Cardiac muscle cell (in vitro differentiated cells and primary cell): ENCODE results near the gene NAA38. TPM values are rescaled to one million over a fixed set of nuclear protein-coding genes. Genes with fewer than 3 reads are reported as not detected.

Experiments
- DNase-seq, 2 donors: peaks; one replicate each; pipeline versions ENCODE4 v3.0.0 to v3.0.0-alpha.2; 2010 to 2017; ENCODE audit warnings: low read depth in 1 of 2, low spot score in 1 of 2
- H3K27ac ChIP-seq: fragments of 200-600 bp; sonication (generic); 2 replicates; pipeline ENCODE4 v1.5.1; 2016
- H3K27me3 ChIP-seq: fragments of 200-600 bp; sonication (generic); 2 replicates; pipeline ENCODE4 v1.6.0; 2016; ENCODE audit warnings: control low read depth
- H3K36me3 ChIP-seq: fragments of 200-600 bp; sonication (generic); 2 replicates; pipeline ENCODE4 v1.5.1; 2016; ENCODE audit warnings: control low read depth
- H3K4me1 ChIP-seq: fragments of 200-600 bp; sonication (generic); 2 replicates; pipeline ENCODE4 v1.8.1; 2017; ENCODE audit warnings: low read depth, mild to moderate bottlenecking, mixed run types
- H3K4me3 ChIP-seq: fragments of 200-600 bp; sonication (generic); 2 replicates; pipeline ENCODE4 v1.5.1; 2016; ENCODE audit warnings: mild to moderate bottlenecking
- H3K9me3 ChIP-seq: fragments of 200-600 bp; sonication (generic); 2 replicates; pipeline ENCODE4 v1.5.1; 2017; ENCODE audit warnings: low read depth, mild to moderate bottlenecking, control low read depth
- CTCF ChIP-seq: IDR thresholded peaks from 2 replicates; pipeline ENCODE4 v1.5.1; 2012; ENCODE audit warnings: low read depth, mild to moderate bottlenecking, low read length
- polyA plus RNA-seq: library from polyadenylated mRNA; unstranded; fragments of >200 nt; fragmentation: Nextera tagmentation; extraction: Ambion mirVana; gene quantifications from 2 replicates; pipeline ENCODE4 v1.2.1, GENCODE V29; 2016
- total RNA-seq: library from RNA; depleted of rRNA; stranded (reverse); fragments of >200 nt; gene quantifications from 2 replicates; pipeline ENCODE4 v1.2.3, GENCODE V29; 2016

Gene NAA38, protein sequence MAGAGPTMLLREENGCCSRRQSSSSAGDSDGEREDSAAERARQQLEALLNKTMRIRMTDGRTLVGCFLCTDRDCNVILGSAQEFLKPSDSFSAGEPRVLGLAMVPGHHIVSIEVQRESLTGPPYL
- total RNA-seq: 107 and 130 TPM in 2 replicates
- polyA plus RNA-seq: 158 and 168 TPM in 2 replicates

DNA sequence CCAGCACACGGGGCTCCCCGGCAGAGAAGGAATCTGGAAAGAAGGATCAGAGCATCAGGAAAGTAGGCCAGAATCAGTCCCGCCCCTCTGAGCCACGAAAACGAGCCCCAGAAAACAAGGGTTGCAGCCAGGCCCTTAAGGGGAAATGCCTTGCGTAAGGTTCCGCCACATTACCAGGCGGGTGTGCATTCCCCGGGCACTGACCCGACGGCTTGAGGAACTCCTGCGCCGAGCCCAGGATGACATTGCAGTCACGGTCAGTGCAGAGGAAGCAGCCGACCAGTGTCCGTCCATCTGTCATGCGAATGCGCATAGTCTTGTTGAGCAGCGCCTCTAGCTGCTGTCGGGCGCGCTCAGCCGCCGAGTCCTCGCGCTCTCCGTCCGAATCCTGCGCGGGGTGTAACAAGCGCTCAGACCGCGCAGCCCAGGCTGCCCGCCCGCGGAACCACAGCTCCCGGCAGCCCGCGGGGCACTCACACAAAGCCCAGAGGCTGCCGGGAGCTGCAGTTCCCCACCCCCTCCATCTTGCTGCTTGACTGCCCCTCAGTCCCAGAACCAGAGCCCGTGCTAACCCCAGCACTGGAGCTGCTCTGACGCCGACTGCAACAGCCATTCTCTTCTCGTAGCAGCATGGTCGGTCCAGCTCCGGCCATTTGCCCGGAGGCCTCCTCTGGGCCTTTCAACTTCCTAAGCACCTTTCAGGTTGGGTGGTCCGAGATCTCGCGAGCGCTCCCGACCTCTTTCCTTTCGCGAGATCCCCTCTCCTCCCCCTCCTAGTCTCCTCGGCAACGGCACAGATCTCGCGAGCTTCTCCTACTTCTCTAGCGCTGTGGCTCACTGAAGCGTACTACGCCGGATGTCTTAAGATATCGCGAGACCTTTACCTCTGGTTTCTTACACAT, at the start of gene NAA38:
NAA38 (minus strand) TSS at position 749 of the 902 bp plus-strand sequence; CDS start at position 653, 96 bp downstream.
- Histone ChIP-seq H3K27ac (peak within 1 kb of the TSS; percentile 87), H3K36me3 (peaks cover 5% of the 10 kb centered on the region), H3K27me3 (no peaks in the 10 kb centered on the region), H3K4me3 (peak within 1 kb of the TSS; percentile 58), H3K9me3 (no peaks in the 10 kb centered on the region), H3K4me1 (peaks cover 27% of the 10 kb centered on the region)
- DNase-seq: peak; percentile 99
- peak; percentile 37 for TF ChIP-seq CTCF

DNA sequence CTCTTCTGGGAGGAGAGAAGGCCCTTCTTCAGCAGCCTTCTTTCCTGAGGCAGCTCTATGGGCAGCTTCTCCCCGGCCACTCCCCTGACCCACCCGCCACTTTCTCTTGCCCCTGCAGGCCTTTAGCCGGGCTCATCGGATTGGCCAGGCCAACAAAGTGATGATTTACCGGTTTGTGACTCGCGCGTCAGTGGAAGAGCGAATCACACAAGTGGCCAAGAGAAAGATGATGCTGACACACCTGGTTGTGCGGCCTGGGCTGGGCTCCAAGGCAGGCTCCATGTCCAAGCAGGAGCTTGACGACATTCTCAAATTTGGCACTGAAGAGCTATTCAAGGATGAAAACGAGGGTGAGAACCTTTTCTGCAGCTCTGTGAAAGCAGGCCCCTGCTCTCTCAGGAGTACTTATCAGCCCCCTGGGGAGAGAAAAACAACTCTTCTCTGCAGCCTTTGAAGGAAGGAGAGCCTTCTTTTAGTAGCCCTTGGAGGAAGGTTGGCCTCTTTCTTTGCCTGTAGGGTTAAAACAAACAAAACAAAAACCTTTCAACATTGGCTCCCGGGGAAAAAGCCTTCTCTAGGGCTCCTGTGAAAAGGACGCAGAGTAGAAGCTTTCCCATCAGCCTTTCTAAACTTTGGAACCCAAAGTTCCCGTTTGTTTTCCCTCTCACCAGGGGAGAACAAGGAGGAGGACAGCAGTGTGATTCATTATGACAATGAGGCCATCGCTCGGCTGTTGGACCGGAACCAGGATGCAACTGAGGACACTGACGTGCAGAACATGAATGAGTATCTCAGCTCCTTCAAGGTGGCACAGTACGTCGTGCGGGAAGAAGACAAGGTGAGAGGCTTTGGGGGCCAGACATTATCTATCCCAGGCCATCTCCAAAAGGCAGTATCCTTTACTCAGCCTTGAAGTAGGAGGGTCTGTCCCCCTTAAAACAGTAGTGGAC, 46.1 kb upstream of the NAA38 start:
- Histone ChIP-seq H3K9me3 (no peaks in the 10 kb centered on the region), H3K36me3 (peaks cover 26% of the 10 kb centered on the region), H3K27ac (no peak overlapping the region), H3K4me3 (no peak overlapping the region), H3K4me1 (no peaks in the 10 kb centered on the region), H3K27me3 (no peaks in the 10 kb centered on the region)
- TF ChIP-seq CTCF: no peak
- no peak for DNase-seq

DNA sequence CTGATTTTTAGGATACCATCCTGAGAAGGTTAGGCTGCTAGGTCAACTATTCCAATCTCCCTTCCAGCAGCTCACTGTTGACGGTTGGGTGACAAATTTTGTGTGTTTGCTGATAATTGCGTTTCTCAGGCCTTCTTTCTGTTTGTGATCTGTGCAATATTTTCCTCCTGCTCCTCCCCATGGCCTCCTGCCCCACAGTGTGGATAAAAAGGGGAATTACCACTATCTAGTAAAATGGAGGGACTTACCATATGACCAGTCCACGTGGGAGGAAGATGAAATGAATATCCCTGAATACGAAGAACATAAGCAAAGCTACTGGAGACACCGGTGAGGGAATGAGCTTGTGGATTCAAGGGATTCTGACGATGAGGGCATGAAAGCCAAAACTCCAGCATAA, 40.4 kb upstream of the NAA38 start:
- H3K27ac ChIP-seq: no peak overlapping the region
- H3K27me3 ChIP-seq: no peaks in the 10 kb centered on the region
- TF ChIP-seq CTCF: peak; percentile 53
- H3K36me3 ChIP-seq: peaks cover 17% of the 10 kb centered on the region
- H3K4me1 ChIP-seq: no peaks in the 10 kb centered on the region
- DNase-seq: peak; percentile 29 to 77
- no peak overlapping the region for H3K4me3 ChIP-seq
- H3K9me3 ChIP-seq: no peaks in the 10 kb centered on the region

DNA sequence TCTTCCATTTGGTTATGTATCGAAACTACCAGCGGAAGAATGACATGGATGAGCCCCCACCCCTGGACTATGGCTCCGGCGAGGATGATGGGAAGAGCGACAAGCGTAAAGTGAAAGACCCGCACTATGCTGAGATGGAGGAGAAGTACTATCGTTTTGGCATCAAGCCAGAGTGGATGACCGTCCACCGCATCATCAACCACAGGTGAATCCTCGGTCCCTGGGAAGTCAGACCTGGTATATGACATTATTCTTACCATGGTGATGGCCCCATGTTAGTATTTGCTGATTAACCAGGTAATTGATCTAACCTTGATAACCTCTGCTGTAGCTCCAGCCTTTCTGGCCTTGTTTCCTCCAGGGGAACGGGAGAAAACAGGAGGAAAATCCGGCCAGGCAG, 39.7 kb upstream of the NAA38 start:
- DNase-seq: no peak
- Histone ChIP-seq H3K4me1 (no peaks in the 10 kb centered on the region), H3K36me3 (peaks cover 16% of the 10 kb centered on the region), H3K27me3 (no peaks in the 10 kb centered on the region), H3K4me3 (no peak overlapping the region), H3K9me3 (no peaks in the 10 kb centered on the region), H3K27ac (no peak overlapping the region)
- TF ChIP-seq CTCF: no peak

DNA sequence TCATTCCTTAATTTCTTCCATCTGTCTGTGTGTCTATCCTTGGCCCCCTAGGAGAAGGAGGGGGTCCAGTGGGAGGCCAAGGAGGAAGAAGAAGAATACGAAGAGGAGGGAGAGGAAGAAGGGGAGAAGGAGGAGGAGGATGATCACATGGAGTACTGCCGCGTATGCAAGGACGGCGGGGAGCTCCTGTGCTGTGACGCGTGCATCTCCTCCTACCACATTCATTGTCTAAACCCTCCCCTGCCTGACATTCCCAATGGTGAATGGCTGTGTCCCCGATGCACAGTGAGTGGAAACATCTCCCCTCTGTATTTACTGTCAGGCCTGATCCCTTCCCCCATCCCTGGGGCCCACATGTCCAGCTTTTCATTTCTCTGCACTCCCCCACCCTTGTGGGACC, 37.5 kb upstream of the NAA38 start:
- Histone ChIP-seq H3K36me3 (peaks cover 21% of the 10 kb centered on the region), H3K4me3 (no peak overlapping the region), H3K9me3 (no peaks in the 10 kb centered on the region), H3K27ac (no peak overlapping the region), H3K4me1 (peaks cover 2% of the 10 kb centered on the region), H3K27me3 (no peaks in the 10 kb centered on the region)
- TF ChIP-seq CTCF: no peak
- DNase-seq: no peak
